Choroid plexus epithelial cell (primary cell): Measurements from ENCODE around the gene IGF2.

Experiments used
- DNase-seq: peaks from one replicate; pipeline ENCODE4 v3.0.0-alpha.2; 2010; ENCODE audit warnings: low read depth
- H3K4me3 ChIP-seq: 2 replicates; pipeline ENCODE4 v1.5.1; 2011; ENCODE audit warnings: low read depth, mild to moderate bottlenecking, control low read depth, low read length, moderate library complexity
- TF ChIP-seq, protein P1 (sequence below): conservative IDR thresholded peaks from 2 replicates; pipeline ENCODE4 v1.5.1; 2011; ENCODE audit warnings: low read depth, mild to moderate bottlenecking, control low read depth, inconsistent platforms, low read length, moderate library complexity

Gene IGF2

DNA sequence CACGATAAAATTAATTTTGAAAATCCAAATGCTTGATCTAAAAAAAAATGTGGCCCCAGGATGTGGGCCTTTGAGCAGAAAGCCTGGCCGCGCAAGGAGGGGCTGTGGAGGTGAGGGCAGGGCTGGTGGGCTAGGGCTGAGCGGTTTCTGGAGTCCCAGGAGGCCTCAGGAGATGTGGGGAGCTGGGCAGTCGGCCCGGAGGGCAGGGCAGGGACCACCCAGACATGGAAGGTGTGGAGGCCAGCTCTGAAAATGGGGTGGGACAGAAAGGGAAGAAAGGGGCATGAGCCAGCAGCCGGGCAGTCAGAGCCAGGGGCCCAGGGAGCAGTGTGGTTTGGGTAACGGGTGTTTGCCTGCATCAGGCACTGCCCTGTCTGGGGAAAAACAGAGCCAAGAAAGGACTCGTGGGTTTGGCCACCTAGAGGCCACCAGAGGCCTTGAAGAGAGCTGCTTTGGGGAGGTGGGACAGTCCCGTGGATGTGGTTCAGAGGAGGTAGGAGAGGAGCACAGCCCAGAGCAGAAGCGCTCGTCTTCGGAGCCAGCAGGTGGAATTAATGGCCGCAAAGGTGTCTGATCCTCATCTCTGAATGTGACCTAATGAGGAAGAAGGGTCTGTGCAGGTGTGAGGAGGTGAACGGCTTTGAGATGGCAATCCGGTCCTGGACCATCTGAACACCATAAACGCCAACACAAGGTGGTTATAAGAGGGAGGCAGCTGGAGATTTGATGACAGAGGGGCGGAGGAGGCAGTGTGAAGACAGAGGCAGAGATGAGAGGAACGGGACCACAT is 50.2 kb downstream of the IGF2 start:
- DNase-seq = no peak
- TF ChIP-seq, protein P1, sequence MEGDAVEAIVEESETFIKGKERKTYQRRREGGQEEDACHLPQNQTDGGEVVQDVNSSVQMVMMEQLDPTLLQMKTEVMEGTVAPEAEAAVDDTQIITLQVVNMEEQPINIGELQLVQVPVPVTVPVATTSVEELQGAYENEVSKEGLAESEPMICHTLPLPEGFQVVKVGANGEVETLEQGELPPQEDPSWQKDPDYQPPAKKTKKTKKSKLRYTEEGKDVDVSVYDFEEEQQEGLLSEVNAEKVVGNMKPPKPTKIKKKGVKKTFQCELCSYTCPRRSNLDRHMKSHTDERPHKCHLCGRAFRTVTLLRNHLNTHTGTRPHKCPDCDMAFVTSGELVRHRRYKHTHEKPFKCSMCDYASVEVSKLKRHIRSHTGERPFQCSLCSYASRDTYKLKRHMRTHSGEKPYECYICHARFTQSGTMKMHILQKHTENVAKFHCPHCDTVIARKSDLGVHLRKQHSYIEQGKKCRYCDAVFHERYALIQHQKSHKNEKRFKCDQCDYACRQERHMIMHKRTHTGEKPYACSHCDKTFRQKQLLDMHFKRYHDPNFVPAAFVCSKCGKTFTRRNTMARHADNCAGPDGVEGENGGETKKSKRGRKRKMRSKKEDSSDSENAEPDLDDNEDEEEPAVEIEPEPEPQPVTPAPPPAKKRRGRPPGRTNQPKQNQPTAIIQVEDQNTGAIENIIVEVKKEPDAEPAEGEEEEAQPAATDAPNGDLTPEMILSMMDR = peak; percentile 13

DNA sequence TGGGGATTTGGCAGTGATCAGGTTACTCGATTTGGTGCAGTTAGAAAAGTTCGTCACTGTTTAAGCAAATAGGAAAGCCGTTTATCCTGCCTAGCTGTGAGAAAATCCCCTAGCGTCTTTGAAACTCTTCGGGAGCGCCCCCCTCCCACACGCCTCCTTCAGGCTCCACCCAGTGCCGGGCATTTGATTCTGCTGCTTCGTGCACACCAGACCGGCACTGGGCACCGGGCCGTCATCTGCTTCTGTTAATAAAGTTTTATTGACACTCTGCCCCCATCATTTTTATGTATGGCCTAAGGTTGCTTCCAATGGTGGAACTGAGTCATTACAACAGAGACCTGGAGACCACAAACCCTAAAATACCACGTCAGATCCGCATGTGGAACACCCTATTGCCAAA is 50.9 kb downstream of the IGF2 start:
- no peak overlapping the region for H3K4me3 ChIP-seq
- no peak for DNase-seq
- TF ChIP-seq, protein P1 = no peak

More for the DNA sequence above, 50.2 kb downstream of the IGF2 start:
- no peak overlapping the region for H3K4me3 ChIP-seq

DNA sequence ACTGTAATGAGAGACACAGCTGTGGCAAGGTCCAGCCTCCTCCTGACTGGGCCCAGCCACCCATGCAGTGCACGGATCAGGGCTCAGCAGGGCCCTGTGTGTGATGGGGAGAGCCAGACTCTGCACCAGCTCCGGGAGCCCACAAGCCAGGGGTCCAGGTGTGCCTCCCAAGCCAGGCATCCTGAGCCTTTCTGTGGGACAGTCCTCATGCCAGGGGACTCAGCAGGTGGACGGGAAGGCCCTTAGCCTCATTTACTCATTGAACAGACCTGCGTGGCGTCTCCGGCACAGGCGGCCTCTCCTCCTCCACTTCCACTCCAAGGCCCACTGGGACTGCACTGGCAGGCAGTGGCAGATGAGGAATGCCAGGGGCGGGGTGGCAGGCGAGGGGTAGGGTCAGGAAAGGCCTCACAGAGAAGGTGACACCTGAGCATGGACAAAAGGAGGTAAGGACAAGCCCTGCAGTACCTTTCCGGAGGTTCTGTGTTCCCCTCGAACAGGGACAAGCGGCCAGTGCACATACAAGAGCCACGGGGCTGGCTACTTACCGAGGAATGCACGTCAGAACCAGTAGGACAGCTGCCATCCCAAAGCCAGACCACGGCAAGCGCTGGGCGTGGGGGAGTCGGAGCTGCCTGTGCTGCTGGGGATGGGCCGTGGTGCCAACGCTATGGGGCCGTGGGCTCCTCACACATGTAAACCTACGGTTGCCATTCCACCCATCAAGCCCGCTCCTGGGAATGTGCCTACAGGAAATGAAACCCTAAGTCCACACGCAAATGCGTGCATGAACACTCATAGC is 52.7 kb downstream of the IGF2 start:
- no peak for DNase-seq
- no peak overlapping the region for H3K4me3 ChIP-seq
- TF ChIP-seq, protein P1 = no peak

DNA sequence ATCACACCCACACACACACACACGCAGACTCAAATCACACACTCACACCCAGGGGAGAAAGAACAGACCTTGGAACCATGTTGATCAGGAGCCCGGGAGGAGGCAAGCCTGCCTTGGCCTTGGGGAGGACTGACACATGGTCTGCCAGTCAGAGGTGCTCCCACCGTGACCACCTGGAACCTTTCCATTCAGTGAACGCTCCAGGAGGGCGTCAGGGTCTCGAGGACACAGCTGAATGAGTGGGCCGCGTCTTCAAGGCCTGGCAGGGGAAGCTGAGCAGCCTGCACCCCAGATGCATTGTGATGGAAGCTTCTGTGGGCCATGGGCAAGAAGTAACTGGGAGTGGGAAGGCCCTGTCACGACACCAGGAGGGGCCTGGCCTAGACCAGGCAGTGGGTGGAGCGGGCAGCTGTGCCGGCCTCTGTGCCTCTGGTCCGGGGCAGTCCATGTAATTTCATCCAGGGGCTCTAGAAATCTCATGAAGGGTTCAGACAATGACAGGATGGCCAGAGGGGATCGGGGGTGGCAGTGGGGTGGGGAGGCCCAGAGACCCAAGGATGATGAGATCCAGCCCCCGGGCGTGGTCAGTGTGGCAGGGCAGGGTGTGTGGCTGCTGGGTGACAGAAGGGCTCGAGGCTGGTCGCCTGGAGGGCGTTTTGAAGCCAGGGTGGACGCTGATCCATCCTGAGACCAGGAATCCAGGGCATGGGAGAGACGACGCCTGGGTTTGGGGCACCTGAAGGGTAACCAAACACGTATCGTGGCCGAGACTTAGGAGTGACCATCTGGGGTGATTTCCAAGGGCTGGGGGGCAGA is 53.7 kb downstream of the IGF2 start:
- TF ChIP-seq, protein P1 = no peak
- DNase-seq = no peak
- no peak overlapping the region for H3K4me3 ChIP-seq

DNA sequence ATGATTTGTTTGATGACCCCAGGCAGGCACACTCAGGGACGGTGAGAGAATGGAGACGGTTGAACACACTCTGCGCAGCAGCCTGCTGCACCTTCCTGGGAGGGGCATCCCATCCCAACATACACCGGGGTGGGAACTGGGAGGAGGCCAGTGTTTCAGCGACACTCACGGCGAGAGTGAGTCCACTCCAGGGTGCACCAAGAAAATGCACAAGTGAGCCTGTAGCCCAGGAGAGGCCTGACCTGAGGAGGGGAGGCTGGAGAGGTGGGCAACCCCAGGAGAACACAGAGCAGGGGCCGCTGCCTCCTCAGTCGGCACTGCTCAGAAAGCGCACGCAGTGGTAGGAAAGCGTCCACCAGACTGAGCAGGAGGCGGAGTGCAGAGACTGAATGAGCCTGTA is 54.5 kb downstream of the IGF2 start:
- TF ChIP-seq, protein P1 = no peak
- H3K4me3 ChIP-seq = no peak overlapping the region
- DNase-seq = no peak
